Breast epithelium (tissue), 3 donors: ENCODE results near the gene TMEM186.
"Not testable (repeated sequence)": the region's sequence is repeated elsewhere in the genome, so short reads cannot be mapped to it uniquely, and the experiment has no call there.

Experiments
- POLR2A ChIP-seq: fragments of 450-650 bp; IDR thresholded peaks from one replicate; pipeline ENCODE4 v1.6.1; 2016; ENCODE audit warnings: antibody characterized with exemption, mild to moderate bottlenecking, moderate library complexity
- POLR2AphosphoS5 ChIP-seq, 3 donors: sonication (generic); formaldehyde crosslinking; IDR thresholded peaks; one replicate each; pipeline ENCODE4 v1.6.1; 2017; ENCODE audit warnings: antibody characterized with exemption in 3 of 3

- not testable (repeated sequence) for TF ChIP-seq POLR2A; POLR2AphosphoS5 (IDR thresholded peaks at IDR 0.05)
Measured at GRCh38 chr16:8803733-8804132, 6.3 kb upstream of the TMEM186 start.
